H1 (cell line): Measurements from ENCODE around the gene CYP1B1. TPM values are rescaled to one million over a fixed set of nuclear protein-coding genes. Genes with fewer than 3 reads are reported as not detected.

ENCODE experiments used
- EGR1 ChIP-seq: IDR thresholded peaks from 2 replicates; pipeline ENCODE4 v1.6.1; 2011; ENCODE audit warnings: low read depth, low read length, borderline replicate concordance
- PHF8 ChIP-seq: fragments of 200-600 bp; sonication (generic); conservative IDR thresholded peaks from 2 replicates; pipeline ENCODE4 v1.7.1; 2012; ENCODE audit warnings: low read depth, mild to moderate bottlenecking, inconsistent platforms, low read length, moderate library complexity
- RAD21 ChIP-seq, 2 experiments: IDR thresholded peaks in 1 of 2; conservative IDR thresholded peaks in 1 of 2; 2 replicates each; pipeline ENCODE4 v1.6.1; 2011; ENCODE audit warnings: low read depth in 2 of 2, low read length in 2 of 2, improper control_type of control experiment in 1 of 2, inconsistent platforms in 1 of 2, mild to moderate bottlenecking in 1 of 2, moderate library complexity in 1 of 2
- polyA plus RNA-seq, 7 experiments: library from polyadenylated mRNA; depleted of rRNA in 3 of 7; stranded (reverse) in 5 of 7; unstranded in 2 of 7; fragments of >200 nt in 5 of 7; fragments of 200-250 nt in 2 of 7; gene quantifications; 1 replicate in 5 of 7; 2 replicates in 1 of 7; 4 replicates in 1 of 7; pipeline versions ENCODE4 v1.2.1 to v1.2.3, GENCODE V29; 2011 to 2013; ENCODE audit warnings: missing spikeins in 2 of 7, mixed read lengths in 2 of 7
- total RNA-seq: library from RNA; stranded (reverse); fragmentation: NEBNext Ultra II Directional; extraction: Animal tissue kit (Norgen Biotek cat#: 25700); gene quantifications from 2 replicates; pipeline ENCODE4 v1.2.1, GENCODE V29; 2021

CYP1B1 gene
- total and polyA plus RNA-seq, 2 of the 8 experiments (the other 6 are each of a cell fraction or from before 2014, with no cell fraction given): 1.3 to 5.7 TPM

DNA sequence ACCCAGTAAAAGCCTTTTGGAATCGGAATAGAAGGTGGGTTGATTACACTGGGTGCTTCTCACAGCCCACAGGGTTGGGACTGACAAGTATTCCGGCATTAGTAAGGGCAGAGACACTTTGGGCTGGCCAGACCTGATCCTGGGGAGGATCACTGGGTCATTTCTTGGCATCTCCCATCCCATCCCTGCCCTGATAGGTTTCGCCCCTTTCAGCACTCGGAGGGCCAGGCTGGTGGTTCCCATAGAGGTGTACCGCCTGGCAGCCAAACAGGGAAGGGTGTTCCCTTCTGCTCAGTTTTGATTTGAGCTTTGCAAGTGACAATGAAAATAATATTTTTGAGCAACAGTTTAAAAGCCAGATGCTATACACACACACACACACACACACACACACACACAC is 37.3 kb downstream of the CYP1B1 start (continued):
- TF ChIP-seq PHF8 (no peak), EGR1 (no peak), RAD21 (IDR thresholded peaks at IDR 0.05 in 1 of 2, conservative IDR thresholded peaks at IDR 0.05 in 1 of 2; ENCODE audit: low read depth in 2 of 2, low read length in 2 of 2) (no peak)
